GM18907 (cell line): ENCODE measurements around the gene PNPLA7.
"Not testable (repeated sequence)": the region's sequence is repeated elsewhere in the genome, so short reads cannot be mapped to it uniquely, and the experiment has no call there.

Experiments
- ATAC-seq: cut with Tn5 transposase; IDR thresholded peaks from one replicate; pipeline ENCODE4 v1.9.1; 2021; ENCODE audit warnings: mild to moderate bottlenecking, moderate library complexity; ENCODE audit not compliant: unreplicated experiment

Gene PNPLA7

GRCh38 chr9:137575716-137576411 lies 25.7 kb upstream of the PNPLA7 start:
- ATAC-seq, result no peak

DNA sequence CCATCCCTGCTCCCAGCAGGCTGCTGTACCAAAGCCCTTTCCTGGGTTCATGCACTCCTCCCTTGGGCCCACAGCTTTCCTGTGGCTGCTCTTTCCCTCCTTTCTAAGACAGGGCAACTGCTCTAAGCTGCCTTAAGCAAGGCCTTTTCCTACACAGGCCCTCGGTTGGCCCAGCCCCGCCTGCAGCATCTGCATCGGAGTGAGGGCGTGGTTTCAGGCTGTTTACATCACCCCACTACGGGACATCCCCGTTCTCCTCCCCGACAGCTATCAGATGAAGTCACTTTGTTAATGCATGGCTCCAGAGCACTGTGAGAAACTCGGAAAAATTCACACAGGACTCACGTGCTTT lies 25.1 kb upstream of the PNPLA7 start:
- no peak for ATAC-seq

DNA sequence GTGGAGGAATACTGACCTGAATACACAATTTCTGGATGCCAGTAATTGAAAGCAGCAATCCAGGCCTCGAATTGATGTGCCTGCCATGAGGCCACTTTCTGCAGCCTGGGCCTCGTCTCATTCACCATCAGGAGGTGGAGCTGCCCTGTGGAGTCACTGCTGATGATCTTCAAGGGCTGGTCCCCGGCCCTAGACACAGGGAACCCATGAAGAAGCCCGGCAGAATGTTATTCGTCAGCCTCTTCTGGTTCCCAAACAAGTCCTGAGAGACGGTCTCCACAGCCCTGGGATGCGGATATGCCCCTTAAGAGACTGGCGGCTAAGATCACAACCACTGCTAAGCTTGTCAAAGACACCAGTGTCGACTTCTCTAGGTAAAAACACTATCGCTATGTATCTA lies 24.0 kb upstream of the PNPLA7 start:
- no peak for ATAC-seq

DNA sequence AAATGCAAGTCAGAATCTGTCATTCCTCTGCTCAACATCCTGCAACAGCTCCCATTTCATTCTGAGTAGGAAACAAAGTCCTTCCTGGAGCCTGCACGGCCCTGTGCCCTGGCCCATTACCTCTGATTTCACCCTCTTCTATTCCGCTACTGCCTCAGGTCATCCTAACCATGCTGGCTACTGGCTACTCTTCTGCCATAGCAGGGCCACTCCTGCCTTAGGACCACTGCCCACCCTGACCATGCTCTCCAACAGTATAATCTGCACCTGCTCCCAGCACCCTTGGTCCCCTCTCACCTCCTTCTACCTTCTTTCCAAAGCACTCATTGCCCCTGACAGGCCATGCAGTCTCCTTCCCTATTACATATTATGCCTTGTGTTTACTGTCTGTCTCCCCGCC lies 20.4 kb upstream of the PNPLA7 start:
- no peak for ATAC-seq

DNA sequence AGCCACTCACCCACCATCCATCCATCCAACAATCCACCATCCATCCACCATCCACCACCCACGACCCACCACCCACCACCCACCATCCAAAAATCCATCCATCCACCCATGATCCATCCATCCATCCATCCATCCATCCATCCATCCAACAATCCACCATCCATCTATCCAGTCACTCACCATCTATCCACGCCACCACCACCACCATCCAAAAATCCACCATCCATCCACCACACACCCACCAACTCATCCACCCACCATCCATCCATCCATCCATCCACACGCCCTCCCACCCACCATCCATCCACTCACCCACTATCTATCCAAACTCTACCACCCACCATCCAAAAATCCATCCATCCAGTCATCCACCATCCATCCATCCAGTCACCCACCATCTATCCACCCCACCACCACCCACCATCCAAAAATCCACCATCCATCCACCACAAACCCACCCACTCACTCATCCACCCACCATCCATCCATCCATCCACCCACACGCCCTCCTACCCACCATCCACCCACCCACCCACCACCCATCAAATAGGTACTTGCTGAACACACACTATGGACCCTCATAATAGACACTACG lies 19.5 kb upstream of the PNPLA7 start:
- ATAC-seq, result no peak

DNA sequence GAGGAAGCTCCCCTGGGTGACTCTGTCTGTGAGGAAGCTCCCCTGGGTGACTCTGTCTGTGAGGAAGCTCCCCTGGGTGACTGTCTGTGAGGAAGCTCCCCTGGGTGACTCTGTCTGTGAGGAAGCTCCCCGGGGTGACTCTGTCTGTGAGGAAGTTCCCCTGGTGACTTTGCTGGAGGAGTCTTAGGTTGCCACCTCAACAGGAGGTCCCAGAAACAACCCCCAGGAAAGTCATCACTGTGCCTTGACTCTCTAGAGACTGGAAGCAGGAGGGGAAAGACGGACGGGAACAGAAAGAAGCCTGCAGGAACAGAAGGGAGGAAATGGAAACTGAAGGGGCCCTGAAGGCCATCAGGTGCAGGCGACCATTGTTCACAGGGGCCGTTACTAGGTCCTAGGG lies 18.2 kb upstream of the PNPLA7 start:
- ATAC-seq, result not testable (repeated sequence)

GRCh38 chr9:137564817-137565411 lies 14.7 kb upstream of the PNPLA7 start:
- ATAC-seq, result no peak

DNA sequence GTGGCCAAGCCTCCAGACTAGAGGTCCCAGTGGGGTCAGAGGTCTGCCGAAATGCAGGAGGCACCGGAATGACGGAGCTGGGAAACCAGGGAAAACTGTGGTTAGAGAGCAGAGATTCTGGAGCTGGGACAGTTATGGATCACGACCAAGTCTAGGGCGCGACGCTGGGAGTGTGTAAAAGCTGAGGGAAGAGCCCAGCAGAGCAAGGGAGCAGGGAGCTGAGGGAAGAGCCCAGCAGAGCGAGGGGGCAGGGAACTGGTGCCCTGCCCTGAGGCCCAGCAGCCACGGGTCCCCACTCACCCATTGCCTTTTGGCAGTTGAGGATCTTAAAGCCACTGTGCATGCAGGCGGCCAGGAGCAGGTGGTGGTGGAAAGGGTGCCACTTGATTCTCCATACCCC lies 13.9 kb upstream of the PNPLA7 start:
- ATAC-seq, result no peak

GRCh38 chr9:137558127-137558526 lies 7.9 kb upstream of the PNPLA7 start:
- ATAC-seq, result no peak

- no peak for ATAC-seq
Measured at GRCh38 chr9:137556069-137556838, 6.1 kb upstream of the PNPLA7 start.

GRCh38 chr9:137555179-137555578 lies 5.0 kb upstream of the PNPLA7 start:
- no peak for ATAC-seq

DNA sequence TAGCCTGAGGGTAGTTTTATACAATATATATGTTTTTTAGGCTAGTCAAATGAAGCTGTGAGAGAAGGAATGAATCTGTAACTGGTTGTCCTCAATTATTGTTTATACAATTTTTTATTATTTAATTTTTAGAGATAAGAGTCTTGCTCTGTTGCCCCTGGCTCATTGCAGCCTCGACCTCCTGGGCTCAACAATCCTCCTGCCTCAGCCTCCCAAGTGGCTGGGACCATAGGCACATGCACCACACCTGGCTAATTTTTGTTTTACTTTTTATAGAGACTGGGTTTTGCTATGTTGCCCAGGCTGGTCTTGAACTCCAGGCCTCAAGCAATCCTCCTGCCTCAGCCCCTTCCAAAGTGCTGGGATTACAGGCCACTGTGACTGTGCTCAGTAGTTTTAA lies 4.1 kb upstream of the PNPLA7 start:
- ATAC-seq, result no peak

DNA sequence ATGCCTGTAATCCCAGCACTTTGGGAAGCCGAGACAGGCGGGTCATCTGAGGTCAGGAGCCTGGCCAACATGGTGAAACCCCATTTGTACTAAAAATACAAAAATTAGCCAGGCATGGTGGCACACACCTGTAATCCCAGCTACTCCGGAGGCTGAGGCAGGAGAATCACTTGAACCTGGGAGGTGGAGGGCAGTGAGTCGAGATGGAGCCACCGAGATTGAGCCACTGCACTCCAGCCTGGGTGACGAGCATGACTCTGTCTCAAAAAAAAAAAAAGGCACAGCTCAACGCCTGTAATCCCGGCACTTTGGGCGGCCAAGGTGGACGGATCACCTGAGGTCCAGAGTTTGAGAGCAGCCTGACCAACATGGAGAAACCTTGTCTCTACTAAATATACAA lies 3.5 kb upstream of the PNPLA7 start:
- ATAC-seq, result not testable (repeated sequence)

DNA sequence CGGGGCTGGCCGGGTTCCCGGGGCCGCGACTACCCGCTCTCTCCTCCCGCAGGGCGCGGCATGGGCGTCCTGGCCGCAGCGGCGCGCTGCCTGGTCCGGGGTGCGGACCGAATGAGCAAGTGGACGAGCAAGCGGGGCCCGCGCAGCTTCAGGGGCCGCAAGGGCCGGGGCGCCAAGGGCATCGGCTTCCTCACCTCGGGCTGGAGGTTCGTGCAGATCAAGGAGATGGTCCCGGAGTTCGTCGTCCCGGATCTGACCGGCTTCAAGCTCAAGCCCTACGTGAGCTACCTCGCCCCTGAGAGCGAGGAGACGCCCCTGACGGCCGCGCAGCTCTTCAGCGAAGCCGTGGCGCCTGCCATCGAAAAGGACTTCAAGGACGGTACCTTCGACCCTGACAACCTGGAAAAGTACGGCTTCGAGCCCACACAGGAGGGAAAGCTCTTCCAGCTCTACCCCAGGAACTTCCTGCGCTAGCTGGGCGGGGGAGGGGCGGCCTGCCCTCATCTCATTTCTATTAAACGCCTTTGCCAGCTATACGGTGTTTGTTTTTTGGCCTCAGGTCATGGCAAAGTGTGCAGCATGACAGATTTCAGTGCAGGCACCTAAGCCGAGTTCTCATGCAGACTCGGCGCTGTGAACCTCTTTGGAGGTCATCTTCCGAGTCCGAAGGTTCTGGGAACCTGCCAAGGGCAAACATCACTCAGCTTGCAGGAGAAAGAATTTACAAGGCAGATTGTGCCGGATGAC lies 2.0 kb upstream of the PNPLA7 start:
- peak; percentile 12 for ATAC-seq

DNA sequence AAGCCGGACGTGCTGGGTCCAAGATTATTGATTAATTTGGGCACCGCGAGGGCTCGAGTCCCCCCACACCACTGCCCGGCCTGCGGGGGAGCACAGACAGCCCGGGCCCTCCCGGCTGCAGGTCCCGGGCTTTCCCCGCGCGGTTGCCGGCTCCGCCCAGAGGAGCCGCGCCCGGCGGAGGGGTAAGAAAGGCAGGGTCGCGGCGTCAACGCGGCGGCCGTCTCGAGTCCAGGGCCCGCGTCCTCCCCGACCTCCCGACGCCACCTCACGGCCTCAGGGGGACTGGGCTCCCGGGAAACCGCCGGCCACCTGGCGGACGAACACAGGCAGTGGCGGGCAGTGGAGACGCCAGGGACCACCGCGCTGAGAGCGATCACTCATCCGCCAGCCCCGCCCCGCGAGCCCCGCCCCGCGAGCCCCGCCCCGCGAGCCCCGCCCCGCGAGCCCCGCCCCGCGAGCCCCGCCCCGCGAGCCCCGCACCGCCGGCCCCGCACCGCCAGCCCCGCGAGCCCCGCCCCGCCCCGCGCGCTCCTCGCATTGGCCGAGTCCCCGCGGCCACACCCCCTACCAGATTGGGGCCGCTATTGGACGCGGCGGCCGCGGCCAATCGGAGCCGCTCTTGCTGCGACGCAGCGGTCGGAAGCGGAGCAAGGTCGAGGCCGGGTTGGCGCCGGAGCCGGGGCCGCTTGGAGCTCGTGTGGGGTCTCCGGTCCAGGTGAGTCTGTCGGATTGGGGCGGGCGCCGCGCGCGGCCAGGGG lies 1.2 kb upstream of the PNPLA7 start, which contains the start of gene MRPL41:
Gene MRPL41, plus strand, starts transcription at position 616 of the 758 bp plus-strand sequence. CDS start 203 bp downstream, outside the sequence.
- peak; percentile 75 for ATAC-seq

- not testable (repeated sequence) for ATAC-seq
Measured at GRCh38 chr9:137550958-137551263, 709 bp upstream of the PNPLA7 start.

GRCh38 chr9:137547687-137548543 lies 2.3 kb downstream of the PNPLA7 start:
- ATAC-seq, result no peak

DNA sequence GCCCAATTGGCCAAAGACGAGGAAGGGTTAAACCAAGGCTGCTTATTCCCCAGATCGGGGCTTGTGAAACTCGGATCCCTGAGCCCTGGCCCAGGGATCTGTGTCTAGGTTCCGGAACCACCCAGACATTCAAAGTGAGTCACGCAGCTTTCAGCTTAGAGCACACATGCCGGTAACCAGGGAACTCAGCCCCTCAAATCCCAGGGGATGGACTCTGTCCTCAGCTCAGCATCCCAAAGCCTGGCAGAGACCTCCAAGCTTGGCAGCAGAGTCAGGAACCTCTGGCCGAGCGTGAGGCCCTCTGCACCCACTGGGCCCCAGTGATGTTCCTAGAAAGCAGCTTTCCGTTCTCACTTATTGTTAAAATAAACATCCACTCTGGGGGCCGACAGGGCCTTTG lies 5.1 kb downstream of the PNPLA7 start:
- ATAC-seq, result no peak

DNA sequence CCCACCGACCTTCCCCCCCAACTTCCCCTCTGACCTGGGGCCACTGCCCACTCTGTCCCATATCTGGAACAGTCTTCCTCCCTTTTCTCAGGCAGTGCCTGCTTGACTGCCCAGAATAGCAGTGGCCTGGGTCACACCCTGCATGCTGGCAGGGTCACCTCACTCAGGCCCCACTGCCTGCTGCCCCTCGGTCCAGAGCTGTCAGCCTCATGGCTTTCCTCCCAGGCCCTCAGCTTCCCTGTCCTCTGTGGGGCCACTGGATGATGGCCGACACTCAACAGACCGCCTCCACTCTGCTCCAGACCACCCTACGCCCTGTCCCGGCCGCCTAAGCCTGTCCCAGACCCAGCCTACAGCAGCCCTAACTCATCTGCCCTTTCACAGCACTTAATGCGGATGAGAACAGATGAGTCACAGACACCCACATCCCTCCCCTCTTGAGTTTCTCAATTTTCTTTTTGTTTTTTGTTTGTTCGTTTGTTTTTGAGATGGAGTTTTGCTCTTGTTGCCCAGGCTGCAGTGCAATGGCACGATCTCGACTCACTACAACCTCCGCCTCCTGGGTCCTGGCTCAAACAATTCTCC lies 5.9 kb downstream of the PNPLA7 start:
- ATAC-seq, result no peak
